ENCODE data around the gene PDZK1IP1.

PDZK1IP1 gene

DNA sequence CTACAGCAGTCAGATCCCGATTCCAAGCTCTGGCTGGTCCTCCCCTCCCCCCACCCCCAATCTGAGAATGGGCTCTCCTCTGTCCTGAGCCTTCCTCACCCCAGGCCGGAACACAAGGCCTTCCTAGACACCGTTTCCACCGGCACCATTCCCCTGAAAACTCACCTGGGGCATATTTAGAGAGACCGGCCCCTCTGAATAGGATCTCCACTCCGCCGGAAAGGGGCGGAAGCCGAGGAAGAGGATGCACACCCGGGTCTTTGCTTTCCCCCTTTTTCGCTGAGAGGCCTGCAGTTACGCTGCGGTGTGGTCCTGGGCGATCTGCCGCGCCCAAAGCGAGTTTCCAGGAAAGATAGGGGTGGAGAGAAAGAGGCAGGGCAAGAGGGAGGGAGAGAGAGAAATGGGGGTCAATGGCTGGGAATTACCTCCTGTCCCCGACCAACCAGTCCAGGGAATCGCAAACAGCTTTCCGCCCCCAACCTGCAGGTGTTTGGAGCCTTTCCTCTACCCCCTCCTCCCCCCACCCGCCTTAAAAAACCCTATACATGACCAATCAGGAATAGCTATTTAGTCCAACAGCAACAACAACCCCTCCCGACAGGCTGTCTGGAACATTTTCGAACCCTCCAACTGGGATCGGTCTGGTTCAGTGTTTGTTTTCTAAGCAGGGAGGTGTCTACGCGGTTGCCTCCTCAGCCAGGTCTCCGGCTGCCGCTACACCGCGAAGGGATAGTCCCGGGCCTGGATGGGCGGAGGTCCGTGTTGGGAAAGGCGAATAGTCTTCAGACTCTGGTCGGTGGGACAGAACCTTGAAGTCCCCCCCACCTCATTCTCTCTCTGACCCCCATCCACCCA lies 39.4 kb upstream of the PDZK1IP1 start:
- H3K36me3 ChIP-seq (ENCODE audit: insufficient read depth, low read length) = no peaks in the 10 kb centered on the region
- H3K27me3 ChIP-seq (ENCODE audit: control insufficient read depth, insufficient read depth, low read length) = peaks cover 95% of the 10 kb centered on the region
- H3K4me2 ChIP-seq (ENCODE audit: low read length) = no peak overlapping the region
- H3K9ac ChIP-seq (ENCODE audit: low read depth, low read length) = no peak overlapping the region
- no peaks in the 10 kb centered on the region for H3K9me3 ChIP-seq (replicated peaks; ENCODE audit: low read length)
- H3K4me1 ChIP-seq (ENCODE audit: control insufficient read depth, insufficient read depth, low read length) = peaks cover 6% of the 10 kb centered on the region
- no peak overlapping the region for H3K4me3 ChIP-seq (ENCODE audit: low read length)

- H3K4me1 ChIP-seq (ENCODE audit: control insufficient read depth, insufficient read depth, low read length) = peaks cover 6% of the 10 kb centered on the region
- no peak overlapping the region for H3K9ac ChIP-seq (ENCODE audit: low read depth, low read length)
- H3K4me3 ChIP-seq (ENCODE audit: low read length) = no peak overlapping the region
- no peaks in the 10 kb centered on the region for H3K36me3 ChIP-seq (ENCODE audit: insufficient read depth, low read length)
- H3K4me2 ChIP-seq (ENCODE audit: low read length) = no peak overlapping the region
- no peaks in the 10 kb centered on the region for H3K9me3 ChIP-seq (replicated peaks; ENCODE audit: low read length)
- peaks cover 95% of the 10 kb centered on the region for H3K27me3 ChIP-seq (ENCODE audit: control insufficient read depth, insufficient read depth, low read length)
Observed at GRCh38 chr1:47228644-47229030, 38.8 kb upstream of the PDZK1IP1 start.

- no peak overlapping the region for H3K4me2 ChIP-seq (ENCODE audit: low read length)
- H3K9me3 ChIP-seq (replicated peaks; ENCODE audit: low read length) = no peaks in the 10 kb centered on the region
- no peaks in the 10 kb centered on the region for H3K36me3 ChIP-seq (ENCODE audit: insufficient read depth, low read length)
- H3K9ac ChIP-seq (ENCODE audit: low read depth, low read length) = no peak overlapping the region
- peaks cover 95% of the 10 kb centered on the region for H3K27me3 ChIP-seq (ENCODE audit: control insufficient read depth, insufficient read depth, low read length)
- no peak overlapping the region for H3K4me3 ChIP-seq (ENCODE audit: low read length)
- H3K4me1 ChIP-seq (ENCODE audit: control insufficient read depth, insufficient read depth, low read length) = peaks cover 6% of the 10 kb centered on the region
Observed at GRCh38 chr1:47227341-47228232, 37.8 kb upstream of the PDZK1IP1 start.

DNA sequence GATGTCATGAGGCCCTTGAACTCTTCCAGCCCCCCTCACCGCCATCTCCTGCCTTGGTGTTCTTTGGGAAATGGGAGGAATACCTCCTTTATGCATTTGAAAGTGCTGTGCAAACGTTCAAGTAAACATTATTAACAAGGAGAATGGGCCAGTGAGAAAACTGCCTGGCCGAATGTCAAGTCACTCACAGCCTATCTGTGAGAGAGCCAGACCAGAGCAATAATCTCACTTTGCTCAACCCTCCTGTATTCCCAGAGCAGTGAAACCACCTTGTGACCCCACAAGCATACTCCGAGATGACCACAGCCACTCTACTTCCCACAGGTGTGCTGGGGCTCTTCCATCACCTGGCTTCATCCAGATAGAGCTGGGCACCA lies 37.0 kb upstream of the PDZK1IP1 start:
- Histone ChIP-seq H3K4me2 (ENCODE audit: low read length) (no peak overlapping the region), H3K4me1 (ENCODE audit: control insufficient read depth, insufficient read depth, low read length) (peaks cover 5% of the 10 kb centered on the region)

DNA sequence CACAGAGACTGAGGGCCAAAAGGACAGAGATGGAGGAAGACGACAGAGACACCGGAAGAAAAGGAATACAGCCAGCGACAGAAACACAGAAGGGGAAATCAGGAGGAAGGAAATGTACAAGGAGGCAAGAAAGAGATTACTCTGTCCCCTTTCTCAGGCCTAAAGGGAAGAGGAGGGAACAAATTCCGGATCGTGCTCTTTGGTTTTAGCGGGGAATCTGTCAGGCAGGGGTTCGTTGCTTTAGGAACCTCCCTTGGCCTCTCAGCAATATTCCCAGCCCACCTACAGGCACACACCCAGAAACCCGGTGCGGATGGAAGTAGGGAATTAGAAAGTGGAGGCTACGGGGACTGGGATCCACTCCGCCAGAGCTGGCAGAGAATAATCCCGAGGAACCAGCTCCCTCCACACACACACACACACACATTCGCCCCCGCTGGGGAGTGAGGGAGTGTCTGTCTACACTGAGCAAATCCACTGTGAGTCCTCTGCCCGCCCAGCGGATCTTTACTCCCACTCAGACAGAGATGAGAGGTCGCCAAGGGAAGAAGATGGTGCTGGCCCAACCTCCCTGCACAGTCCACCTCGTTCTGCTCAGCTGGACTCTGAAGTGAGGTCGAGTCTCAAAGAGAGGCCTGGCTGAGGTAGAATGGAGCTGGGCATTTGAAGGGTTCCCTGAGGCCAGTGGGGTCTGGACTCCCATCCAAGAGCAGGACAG lies 36.4 kb upstream of the PDZK1IP1 start:
- Histone ChIP-seq H3K36me3 (ENCODE audit: insufficient read depth, low read length) (no peaks in the 10 kb centered on the region), H3K9ac (ENCODE audit: low read depth, low read length) (no peak overlapping the region), H3K4me1 (ENCODE audit: control insufficient read depth, insufficient read depth, low read length) (no peaks in the 10 kb centered on the region), H3K4me2 (ENCODE audit: low read length) (peak overlapping the region; percentile 21), H3K9me3 (replicated peaks; ENCODE audit: low read length) (no peaks in the 10 kb centered on the region), H3K27me3 (ENCODE audit: control insufficient read depth, insufficient read depth, low read length) (peaks cover 97% of the 10 kb centered on the region), H3K4me3 (ENCODE audit: low read length) (no peak overlapping the region)

More for the DNA sequence above, 37.0 kb upstream of the PDZK1IP1 start:
- H3K9ac ChIP-seq (ENCODE audit: low read depth, low read length) = no peak overlapping the region
- H3K4me3 ChIP-seq (ENCODE audit: low read length) = no peak overlapping the region
- no peaks in the 10 kb centered on the region for H3K9me3 ChIP-seq (replicated peaks; ENCODE audit: low read length)
- H3K36me3 ChIP-seq (ENCODE audit: insufficient read depth, low read length) = no peaks in the 10 kb centered on the region
- peaks cover 97% of the 10 kb centered on the region for H3K27me3 ChIP-seq (ENCODE audit: control insufficient read depth, insufficient read depth, low read length)

DNA sequence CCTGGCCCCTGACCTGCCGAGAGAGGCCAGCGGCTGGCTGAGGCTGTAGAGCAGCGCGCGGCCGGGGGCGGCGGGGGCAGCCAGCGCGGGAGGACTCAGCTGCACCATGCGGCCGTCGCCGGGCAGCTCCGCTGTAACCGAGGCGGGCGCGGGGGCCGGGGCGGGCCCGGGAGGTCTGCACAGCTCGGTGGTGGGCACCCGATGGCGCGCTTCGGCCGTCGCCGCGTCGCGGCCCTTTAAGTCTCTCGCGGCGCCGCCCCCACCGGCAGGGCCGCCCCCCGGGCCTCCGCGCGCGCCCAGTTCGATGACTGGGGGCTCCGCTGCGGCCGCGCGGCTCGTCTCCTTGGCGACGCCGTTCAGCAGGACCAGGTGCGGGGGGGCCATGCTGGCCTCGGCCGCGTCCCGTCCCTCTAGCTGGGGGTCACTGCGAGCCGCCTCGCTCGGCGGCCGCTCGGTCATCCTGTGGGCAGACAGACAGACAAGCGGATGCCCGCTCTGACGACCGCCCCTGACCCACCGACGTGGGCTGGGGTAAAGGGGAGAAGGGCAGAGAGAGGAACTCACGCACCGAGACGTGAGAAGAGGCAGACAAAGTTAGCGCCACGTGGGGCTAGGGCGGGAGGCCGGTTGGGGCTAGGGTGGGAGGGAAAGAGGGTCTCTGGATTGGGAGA lies 35.7 kb upstream of the PDZK1IP1 start:
- Histone ChIP-seq H3K4me3 (ENCODE audit: low read length) (peak overlapping the region; percentile 26), H3K4me2 (ENCODE audit: low read length) (peak overlapping the region; percentile 21), H3K36me3 (ENCODE audit: insufficient read depth, low read length) (no peaks in the 10 kb centered on the region), H3K9ac (ENCODE audit: low read depth, low read length) (no peak overlapping the region), H3K9me3 (replicated peaks; ENCODE audit: low read length) (no peaks in the 10 kb centered on the region), H3K27me3 (ENCODE audit: control insufficient read depth, insufficient read depth, low read length) (peaks cover 98% of the 10 kb centered on the region), H3K4me1 (ENCODE audit: control insufficient read depth, insufficient read depth, low read length) (no peaks in the 10 kb centered on the region)

DNA sequence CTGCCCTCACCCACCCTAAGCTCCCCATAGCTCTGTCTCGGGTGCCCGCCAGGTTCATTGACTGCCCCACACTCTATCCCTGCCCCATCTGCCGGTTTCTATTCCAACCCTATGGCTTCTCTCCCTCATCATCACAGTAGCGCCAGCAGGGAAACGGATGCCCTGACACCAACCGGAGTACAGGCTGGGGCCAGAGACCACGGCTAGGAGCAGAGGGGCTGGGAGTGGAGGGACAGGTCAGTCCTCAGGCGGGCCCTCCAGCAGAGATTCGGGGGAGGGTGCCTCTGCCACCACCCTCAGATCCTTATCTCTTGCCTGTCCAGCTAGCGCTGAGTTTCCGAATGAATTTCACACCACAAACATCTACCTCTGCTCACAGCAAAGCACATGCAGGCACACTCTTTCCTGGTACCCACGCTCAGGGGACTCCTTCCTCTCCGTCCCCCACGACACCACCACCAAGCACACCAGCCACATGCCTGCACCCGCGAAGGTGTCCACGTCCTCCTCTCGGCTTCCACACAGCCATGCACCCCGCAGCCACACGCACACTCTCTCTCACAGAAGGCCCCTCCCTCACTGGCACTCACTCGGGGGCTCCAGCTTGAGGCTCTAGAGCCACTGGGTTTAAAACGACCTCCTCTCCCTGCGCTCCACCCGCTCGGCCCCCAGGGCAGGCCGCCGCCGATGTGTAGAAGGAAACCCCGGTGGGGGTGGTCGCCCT lies 35.0 kb upstream of the PDZK1IP1 start:
- H3K4me3 ChIP-seq (ENCODE audit: low read length) = no peak overlapping the region
- no peak overlapping the region for H3K9ac ChIP-seq (ENCODE audit: low read depth, low read length)
- peaks cover 96% of the 10 kb centered on the region for H3K27me3 ChIP-seq (ENCODE audit: control insufficient read depth, insufficient read depth, low read length)
- no peaks in the 10 kb centered on the region for H3K4me1 ChIP-seq (ENCODE audit: control insufficient read depth, insufficient read depth, low read length)
- no peaks in the 10 kb centered on the region for H3K36me3 ChIP-seq (ENCODE audit: insufficient read depth, low read length)
- no peak overlapping the region for H3K4me2 ChIP-seq (ENCODE audit: low read length)
- H3K9me3 ChIP-seq (replicated peaks; ENCODE audit: low read length) = no peaks in the 10 kb centered on the region

DNA sequence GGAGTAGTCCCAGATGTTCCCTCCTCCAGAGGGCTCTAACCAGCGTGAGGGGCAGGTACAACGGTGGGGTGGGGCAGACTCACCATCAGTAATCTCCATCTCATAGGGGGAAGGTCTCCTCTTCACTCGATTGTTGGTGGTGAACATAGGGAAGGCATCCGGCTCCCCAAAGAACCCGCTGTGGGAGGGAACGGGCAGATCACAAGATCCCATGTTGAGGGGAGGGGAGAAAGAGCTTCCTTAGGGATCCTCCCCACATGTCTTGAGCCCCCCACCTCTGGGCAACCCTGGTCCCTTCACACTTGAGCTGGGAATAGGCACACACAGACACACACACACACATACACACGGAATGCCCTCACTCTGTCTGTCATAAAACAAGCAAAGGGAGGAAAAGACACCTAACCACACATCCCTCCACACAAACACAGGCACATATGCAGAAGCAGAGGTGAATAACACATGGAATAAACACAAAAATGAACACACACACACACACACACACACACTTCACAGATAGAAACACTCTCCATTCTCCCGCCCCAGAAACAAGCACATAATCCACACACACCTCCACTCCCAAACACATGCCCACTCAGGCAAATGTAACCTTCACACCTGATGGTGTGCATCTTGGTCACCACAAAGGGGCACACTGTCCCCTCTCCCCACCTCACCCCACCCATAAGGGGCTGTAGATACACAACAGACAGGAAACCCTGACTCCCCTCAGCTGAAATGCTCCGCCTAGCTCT lies 34.3 kb upstream of the PDZK1IP1 start:
- Histone ChIP-seq H3K4me1 (ENCODE audit: control insufficient read depth, insufficient read depth, low read length) (no peaks in the 10 kb centered on the region), H3K4me2 (ENCODE audit: low read length) (no peak overlapping the region), H3K27me3 (ENCODE audit: control insufficient read depth, insufficient read depth, low read length) (peaks cover 93% of the 10 kb centered on the region), H3K4me3 (ENCODE audit: low read length) (no peak overlapping the region), H3K36me3 (ENCODE audit: insufficient read depth, low read length) (no peaks in the 10 kb centered on the region), H3K9me3 (replicated peaks; ENCODE audit: low read length) (no peaks in the 10 kb centered on the region), H3K9ac (ENCODE audit: low read depth, low read length) (no peak overlapping the region)

DNA sequence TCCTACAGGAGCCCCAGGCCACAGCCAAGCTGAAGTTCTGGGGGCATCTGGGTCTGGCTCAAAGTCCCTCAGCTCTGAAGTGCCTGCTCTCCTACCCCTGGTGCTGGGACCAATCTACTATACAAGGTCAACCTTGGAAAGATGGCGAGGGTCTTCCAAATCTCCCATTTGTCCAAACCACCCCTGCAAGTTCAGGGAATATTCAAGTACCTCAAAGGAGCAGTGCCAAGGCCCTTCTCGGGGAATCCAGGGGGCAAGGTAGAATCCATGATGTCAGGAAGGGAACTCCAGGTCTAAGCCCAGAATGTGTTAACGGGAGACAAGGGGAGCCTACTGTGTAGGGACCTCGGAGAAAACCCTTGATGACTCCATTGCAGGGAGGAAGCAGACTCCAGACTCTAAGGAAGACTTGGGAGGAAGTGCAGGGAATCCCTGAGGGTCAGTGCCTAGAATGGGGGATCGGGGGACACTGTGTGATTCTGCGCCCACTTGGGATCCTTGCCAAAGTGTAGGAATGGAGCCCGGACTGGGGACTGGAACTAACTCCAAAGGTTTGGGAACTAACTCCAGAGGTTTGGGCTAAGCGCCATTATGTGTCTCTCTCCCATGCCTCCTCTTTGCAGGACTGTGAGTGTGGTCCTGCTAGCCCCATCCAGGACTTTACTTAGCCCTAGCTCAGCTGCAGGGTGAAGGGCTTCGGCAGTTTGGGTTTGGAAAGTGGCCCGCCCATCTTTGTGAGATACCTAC lies 33.5 kb upstream of the PDZK1IP1 start:
- H3K4me2 ChIP-seq (ENCODE audit: low read length) = no peak overlapping the region
- peaks cover 88% of the 10 kb centered on the region for H3K27me3 ChIP-seq (ENCODE audit: control insufficient read depth, insufficient read depth, low read length)
- no peak overlapping the region for H3K4me3 ChIP-seq (ENCODE audit: low read length)
- no peaks in the 10 kb centered on the region for H3K9me3 ChIP-seq (replicated peaks; ENCODE audit: low read length)
- no peak overlapping the region for H3K9ac ChIP-seq (ENCODE audit: low read depth, low read length)
- no peaks in the 10 kb centered on the region for H3K36me3 ChIP-seq (ENCODE audit: insufficient read depth, low read length)
- H3K4me1 ChIP-seq (ENCODE audit: control insufficient read depth, insufficient read depth, low read length) = no peaks in the 10 kb centered on the region
